ENCODE data around the gene ATP9B.
A peak's percentile ranks its signal among the peaks of the same experiment; 100 is the strongest.
"Not testable (repeated sequence)": the region's sequence is repeated elsewhere in the genome, so short reads cannot be mapped to it uniquely, and the experiment has no call there.

The ATP9B gene

GRCh38 chr18:79156327-79156726, 87.1 kb downstream of the ATP9B start:
- peaks cover 2 to 3% of the 10 kb centered on the region in 2 donors for H3K36me3 ChIP-seq (ENCODE audit: control insufficient read depth in 2 of 2, insufficient read depth in 2 of 2, low read length in 2 of 2)
- peak overlapping the region; percentile 36 to 46 for H3K27ac ChIP-seq (ENCODE audit: low read depth in 2 of 2, low read length in 2 of 2)

GRCh38 chr18:79164706-79165105, 95.5 kb downstream of the ATP9B start:
- Histone ChIP-seq H3K27me3 (ENCODE audit: control insufficient read depth in 2 of 2, insufficient read depth in 2 of 2, low read length in 2 of 2) (no peaks in the 10 kb centered on the region), H3K36me3 (ENCODE audit: control insufficient read depth in 2 of 2, insufficient read depth in 2 of 2, low read length in 2 of 2) (peaks cover 16 to 19% of the 10 kb centered on the region in 2 donors), H3K27ac (ENCODE audit: low read depth in 2 of 2, low read length in 2 of 2) (no peak overlapping the region), H3K9me3 (ENCODE audit: control insufficient read depth in 2 of 2, low read length in 2 of 2) (no peaks in the 10 kb centered on the region), H3K9ac (ENCODE audit: low read depth in 1 of 2, low read length in 2 of 2) (no peak overlapping the region), H3K4me3 (ENCODE audit: low read length in 2 of 2) (no peak overlapping the region), H3K4me1 (ENCODE audit: control insufficient read depth in 2 of 2, insufficient read depth in 2 of 2, low read length in 2 of 2) (no peaks in the 10 kb centered on the region)

More at GRCh38 chr18:79156327-79156726, 87.1 kb downstream of the ATP9B start:
- no peaks in the 10 kb centered on the region for H3K27me3 ChIP-seq (ENCODE audit: control insufficient read depth in 2 of 2, insufficient read depth in 2 of 2, low read length in 2 of 2)
- peak overlapping the region in 1 of 2 donors; percentile 34 for H3K4me3 ChIP-seq (ENCODE audit: low read length in 2 of 2)
- H3K9ac ChIP-seq (ENCODE audit: low read depth in 1 of 2, low read length in 2 of 2), result no peak overlapping the region
- H3K4me1 ChIP-seq (ENCODE audit: control insufficient read depth in 2 of 2, insufficient read depth in 2 of 2, low read length in 2 of 2), result peaks cover 0 to 5% of the 10 kb centered on the region in 2 donors
- no peaks in the 10 kb centered on the region for H3K9me3 ChIP-seq (ENCODE audit: control insufficient read depth in 2 of 2, low read length in 2 of 2)

GRCh38 chr18:79166702-79167101, 97.5 kb downstream of the ATP9B start:
- H3K27ac ChIP-seq (ENCODE audit: low read depth in 2 of 2, low read length in 2 of 2), result no peak overlapping the region
- H3K9me3 ChIP-seq (ENCODE audit: control insufficient read depth in 2 of 2, low read length in 2 of 2), result no peaks in the 10 kb centered on the region
- H3K36me3 ChIP-seq (ENCODE audit: control insufficient read depth in 2 of 2, insufficient read depth in 2 of 2, low read length in 2 of 2), result peaks cover 15 to 19% of the 10 kb centered on the region in 2 donors
- no peaks in the 10 kb centered on the region for H3K27me3 ChIP-seq (ENCODE audit: control insufficient read depth in 2 of 2, insufficient read depth in 2 of 2, low read length in 2 of 2)
- H3K4me3 ChIP-seq (ENCODE audit: low read length in 2 of 2), result no peak overlapping the region
- H3K9ac ChIP-seq (ENCODE audit: low read depth in 1 of 2, low read length in 2 of 2), result no peak overlapping the region
- H3K4me1 ChIP-seq (ENCODE audit: control insufficient read depth in 2 of 2, insufficient read depth in 2 of 2, low read length in 2 of 2), result no peaks in the 10 kb centered on the region

GRCh38 chr18:79167526-79168190, 98.5 kb downstream of the ATP9B start:
- Histone ChIP-seq H3K27me3 (ENCODE audit: control insufficient read depth in 2 of 2, insufficient read depth in 2 of 2, low read length in 2 of 2) (no peaks in the 10 kb centered on the region), H3K4me3 (ENCODE audit: low read length in 2 of 2) (no peak overlapping the region), H3K9me3 (ENCODE audit: control insufficient read depth in 2 of 2, low read length in 2 of 2) (no peaks in the 10 kb centered on the region), H3K4me1 (ENCODE audit: control insufficient read depth in 2 of 2, insufficient read depth in 2 of 2, low read length in 2 of 2) (no peaks in the 10 kb centered on the region), H3K27ac (ENCODE audit: low read depth in 2 of 2, low read length in 2 of 2) (no peak overlapping the region), H3K9ac (ENCODE audit: low read depth in 1 of 2, low read length in 2 of 2) (no peak overlapping the region), H3K36me3 (ENCODE audit: control insufficient read depth in 2 of 2, insufficient read depth in 2 of 2, low read length in 2 of 2) (peaks cover 15 to 19% of the 10 kb centered on the region in 2 donors)

GRCh38 chr18:79169958-79170555, 100.9 kb downstream of the ATP9B start:
- H3K27ac ChIP-seq (ENCODE audit: low read depth in 2 of 2, low read length in 2 of 2), result no peak overlapping the region
- peaks cover 15 to 18% of the 10 kb centered on the region in 2 donors for H3K36me3 ChIP-seq (ENCODE audit: control insufficient read depth in 2 of 2, insufficient read depth in 2 of 2, low read length in 2 of 2)
- no peak overlapping the region for H3K9ac ChIP-seq (ENCODE audit: low read depth in 1 of 2, low read length in 2 of 2)
- no peaks in the 10 kb centered on the region for H3K4me1 ChIP-seq (ENCODE audit: control insufficient read depth in 2 of 2, insufficient read depth in 2 of 2, low read length in 2 of 2)
- no peaks in the 10 kb centered on the region for H3K9me3 ChIP-seq (ENCODE audit: control insufficient read depth in 2 of 2, low read length in 2 of 2)
- no peak overlapping the region for H3K4me3 ChIP-seq (ENCODE audit: low read length in 2 of 2)
- no peaks in the 10 kb centered on the region for H3K27me3 ChIP-seq (ENCODE audit: control insufficient read depth in 2 of 2, insufficient read depth in 2 of 2, low read length in 2 of 2)

- H3K9ac ChIP-seq (ENCODE audit: low read depth in 1 of 2, low read length in 2 of 2); H3K27ac ChIP-seq (ENCODE audit: low read depth in 2 of 2, low read length in 2 of 2); H3K27me3 ChIP-seq (ENCODE audit: control insufficient read depth in 2 of 2, insufficient read depth in 2 of 2, low read length in 2 of 2); H3K9me3 ChIP-seq (ENCODE audit: control insufficient read depth in 2 of 2, low read length in 2 of 2); H3K36me3 ChIP-seq (ENCODE audit: control insufficient read depth in 2 of 2, insufficient read depth in 2 of 2, low read length in 2 of 2); H3K4me1 ChIP-seq (ENCODE audit: control insufficient read depth in 2 of 2, insufficient read depth in 2 of 2, low read length in 2 of 2); H3K4me3 ChIP-seq (ENCODE audit: low read length in 2 of 2): not testable (repeated sequence)
These were observed 103.1 kb downstream of the ATP9B start for GRCh38 chr18:79172331-79172730.

GRCh38 chr18:79173742-79174141, 104.5 kb downstream of the ATP9B start:
- H3K4me3 ChIP-seq (ENCODE audit: low read length in 2 of 2), result no peak overlapping the region
- peaks cover 4 to 7% of the 10 kb centered on the region in 2 donors for H3K36me3 ChIP-seq (ENCODE audit: control insufficient read depth in 2 of 2, insufficient read depth in 2 of 2, low read length in 2 of 2)
- no peaks in the 10 kb centered on the region for H3K9me3 ChIP-seq (ENCODE audit: control insufficient read depth in 2 of 2, low read length in 2 of 2)
- H3K4me1 ChIP-seq (ENCODE audit: control insufficient read depth in 2 of 2, insufficient read depth in 2 of 2, low read length in 2 of 2), result no peaks in the 10 kb centered on the region
- no peak overlapping the region for H3K9ac ChIP-seq (ENCODE audit: low read depth in 1 of 2, low read length in 2 of 2)
- no peaks in the 10 kb centered on the region for H3K27me3 ChIP-seq (ENCODE audit: control insufficient read depth in 2 of 2, insufficient read depth in 2 of 2, low read length in 2 of 2)
- H3K27ac ChIP-seq (ENCODE audit: low read depth in 2 of 2, low read length in 2 of 2), result no peak overlapping the region

GRCh38 chr18:79178113-79178531, 108.9 kb downstream of the ATP9B start:
- no peak overlapping the region for H3K9ac ChIP-seq (ENCODE audit: low read depth in 1 of 2, low read length in 2 of 2)
- H3K27ac ChIP-seq (ENCODE audit: low read depth in 2 of 2, low read length in 2 of 2), result no peak overlapping the region
- H3K4me3 ChIP-seq (ENCODE audit: low read length in 2 of 2), result no peak overlapping the region
- no peaks in the 10 kb centered on the region for H3K27me3 ChIP-seq (ENCODE audit: control insufficient read depth in 2 of 2, insufficient read depth in 2 of 2, low read length in 2 of 2)
- H3K4me1 ChIP-seq (ENCODE audit: control insufficient read depth in 2 of 2, insufficient read depth in 2 of 2, low read length in 2 of 2), result no peaks in the 10 kb centered on the region
- H3K9me3 ChIP-seq (ENCODE audit: control insufficient read depth in 2 of 2, low read length in 2 of 2), result no peaks in the 10 kb centered on the region
- H3K36me3 ChIP-seq (ENCODE audit: control insufficient read depth in 2 of 2, insufficient read depth in 2 of 2, low read length in 2 of 2), result peaks cover 4 to 5% of the 10 kb centered on the region in 2 donors

- peaks cover 0 to 5% of the 10 kb centered on the region in 2 donors for H3K36me3 ChIP-seq (ENCODE audit: control insufficient read depth in 2 of 2, insufficient read depth in 2 of 2, low read length in 2 of 2)
These were observed 113.0 kb downstream of the ATP9B start for GRCh38 chr18:79182047-79182713.

GRCh38 chr18:79185648-79186047, 116.5 kb downstream of the ATP9B start:
- Histone ChIP-seq H3K9me3 (ENCODE audit: control insufficient read depth in 2 of 2, low read length in 2 of 2) (no peaks in the 10 kb centered on the region), H3K9ac (ENCODE audit: low read depth in 1 of 2, low read length in 2 of 2) (no peak overlapping the region), H3K27ac (ENCODE audit: low read depth in 2 of 2, low read length in 2 of 2) (no peak overlapping the region), H3K4me1 (ENCODE audit: control insufficient read depth in 2 of 2, insufficient read depth in 2 of 2, low read length in 2 of 2) (no peaks in the 10 kb centered on the region), H3K36me3 (ENCODE audit: control insufficient read depth in 2 of 2, insufficient read depth in 2 of 2, low read length in 2 of 2) (peaks cover 3 to 5% of the 10 kb centered on the region in 2 donors), H3K27me3 (ENCODE audit: control insufficient read depth in 2 of 2, insufficient read depth in 2 of 2, low read length in 2 of 2) (no peaks in the 10 kb centered on the region), H3K4me3 (ENCODE audit: low read length in 2 of 2) (no peak overlapping the region)

More at GRCh38 chr18:79182047-79182713, 113.0 kb downstream of the ATP9B start:
- H3K9me3 ChIP-seq (ENCODE audit: control insufficient read depth in 2 of 2, low read length in 2 of 2), result no peaks in the 10 kb centered on the region
- H3K4me1 ChIP-seq (ENCODE audit: control insufficient read depth in 2 of 2, insufficient read depth in 2 of 2, low read length in 2 of 2), result no peaks in the 10 kb centered on the region
- H3K4me3 ChIP-seq (ENCODE audit: low read length in 2 of 2), result no peak overlapping the region
- no peak overlapping the region for H3K9ac ChIP-seq (ENCODE audit: low read depth in 1 of 2, low read length in 2 of 2)
- H3K27ac ChIP-seq (ENCODE audit: low read depth in 2 of 2, low read length in 2 of 2), result no peak overlapping the region
- no peaks in the 10 kb centered on the region for H3K27me3 ChIP-seq (ENCODE audit: control insufficient read depth in 2 of 2, insufficient read depth in 2 of 2, low read length in 2 of 2)

All from mucosa of rectum (tissue), 2 donors.